Loucy (cell line): ENCODE data around the gene DNAJC1.

Experiments
- EZH2phosphoT487 ChIP-seq: fragments of 200-600 bp; IDR thresholded peaks from 2 replicates; pipeline ENCODE4 v1.6.1; 2018; ENCODE audit warnings: antibody characterized with exemption, mild to moderate bottlenecking, moderate library complexity, borderline replicate concordance
- TF ChIP-seq, protein P1 (sequence below): fragments of 200-600 bp; sonication (generic); conservative IDR thresholded peaks from 2 replicates; pipeline ENCODE4 v1.5.1; 2014; ENCODE audit warnings: mild to moderate bottlenecking, antibody characterized with exemption, low read length

DNA sequence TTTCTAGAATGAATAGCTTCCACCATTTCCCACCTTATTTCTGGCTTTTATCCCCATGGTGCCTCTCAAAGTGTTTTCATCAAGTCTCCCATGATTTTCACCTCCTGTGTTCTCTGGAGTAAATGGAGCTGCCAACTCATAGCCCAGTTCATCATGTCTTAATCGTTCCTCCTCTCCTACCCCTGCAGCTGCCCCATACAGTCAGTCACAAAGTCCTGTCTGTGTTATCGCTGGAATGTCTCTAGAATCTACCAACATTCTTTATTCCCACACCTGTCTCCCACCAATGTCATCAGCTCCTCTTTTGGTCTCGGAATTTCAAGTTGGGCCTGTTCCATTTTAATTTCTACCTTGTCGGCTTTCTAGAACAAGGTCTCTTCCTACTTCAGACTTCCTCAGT, 290.6 kb downstream of the DNAJC1 start:
- TF ChIP-seq, protein P1, sequence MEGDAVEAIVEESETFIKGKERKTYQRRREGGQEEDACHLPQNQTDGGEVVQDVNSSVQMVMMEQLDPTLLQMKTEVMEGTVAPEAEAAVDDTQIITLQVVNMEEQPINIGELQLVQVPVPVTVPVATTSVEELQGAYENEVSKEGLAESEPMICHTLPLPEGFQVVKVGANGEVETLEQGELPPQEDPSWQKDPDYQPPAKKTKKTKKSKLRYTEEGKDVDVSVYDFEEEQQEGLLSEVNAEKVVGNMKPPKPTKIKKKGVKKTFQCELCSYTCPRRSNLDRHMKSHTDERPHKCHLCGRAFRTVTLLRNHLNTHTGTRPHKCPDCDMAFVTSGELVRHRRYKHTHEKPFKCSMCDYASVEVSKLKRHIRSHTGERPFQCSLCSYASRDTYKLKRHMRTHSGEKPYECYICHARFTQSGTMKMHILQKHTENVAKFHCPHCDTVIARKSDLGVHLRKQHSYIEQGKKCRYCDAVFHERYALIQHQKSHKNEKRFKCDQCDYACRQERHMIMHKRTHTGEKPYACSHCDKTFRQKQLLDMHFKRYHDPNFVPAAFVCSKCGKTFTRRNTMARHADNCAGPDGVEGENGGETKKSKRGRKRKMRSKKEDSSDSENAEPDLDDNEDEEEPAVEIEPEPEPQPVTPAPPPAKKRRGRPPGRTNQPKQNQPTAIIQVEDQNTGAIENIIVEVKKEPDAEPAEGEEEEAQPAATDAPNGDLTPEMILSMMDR, result no peak
- no peak for TF ChIP-seq EZH2phosphoT487
